ENCODE data around the gene PNPLA2.

The PNPLA2 gene

GRCh38 chr11:843086-843734 is 24.5 kb downstream of the PNPLA2 start:
- Mint-ChIP-seq H3K4me3 (peak overlapping the region; percentile 81), H3K27ac (peak overlapping the region; percentile 93), H3K9me3 (no peaks in the 10 kb centered on the region)

GRCh38 chr11:843818-844692 is 25.3 kb downstream of the PNPLA2 start:
- H3K4me3 Mint-ChIP-seq: peak overlapping the region; percentile 81
- no peaks in the 10 kb centered on the region for H3K9me3 Mint-ChIP-seq
- peaks cover 69% of the 10 kb centered on the region for H3K36me3 Mint-ChIP-seq (ENCODE audit: low read depth)
- peak overlapping the region; percentile 93 for H3K27ac Mint-ChIP-seq
- H3K27me3 Mint-ChIP-seq: peaks cover 29% of the 10 kb centered on the region
- intact Hi-C loops (cut with micrococcal nuclease): loop anchor here (5.0 kb wide), 1 partner anchor 37 kb away; the partner anchor contains the start of genes PIDD1 and RPLP2
- peaks cover 69% of the 10 kb centered on the region for H3K4me1 Mint-ChIP-seq (ENCODE audit: low read depth)

More at GRCh38 chr11:843086-843734, 24.5 kb downstream of the PNPLA2 start:
- peaks cover 21% of the 10 kb centered on the region for H3K27me3 Mint-ChIP-seq
- H3K36me3 Mint-ChIP-seq (ENCODE audit: low read depth): peaks cover 69% of the 10 kb centered on the region
- H3K4me1 Mint-ChIP-seq (ENCODE audit: low read depth): peaks cover 68% of the 10 kb centered on the region
- intact Hi-C loops (cut with micrococcal nuclease): loop anchor here (5.0 kb wide), 1 partner anchor 36 kb away; the partner anchor contains the start of genes PIDD1 and RPLP2

DNA sequence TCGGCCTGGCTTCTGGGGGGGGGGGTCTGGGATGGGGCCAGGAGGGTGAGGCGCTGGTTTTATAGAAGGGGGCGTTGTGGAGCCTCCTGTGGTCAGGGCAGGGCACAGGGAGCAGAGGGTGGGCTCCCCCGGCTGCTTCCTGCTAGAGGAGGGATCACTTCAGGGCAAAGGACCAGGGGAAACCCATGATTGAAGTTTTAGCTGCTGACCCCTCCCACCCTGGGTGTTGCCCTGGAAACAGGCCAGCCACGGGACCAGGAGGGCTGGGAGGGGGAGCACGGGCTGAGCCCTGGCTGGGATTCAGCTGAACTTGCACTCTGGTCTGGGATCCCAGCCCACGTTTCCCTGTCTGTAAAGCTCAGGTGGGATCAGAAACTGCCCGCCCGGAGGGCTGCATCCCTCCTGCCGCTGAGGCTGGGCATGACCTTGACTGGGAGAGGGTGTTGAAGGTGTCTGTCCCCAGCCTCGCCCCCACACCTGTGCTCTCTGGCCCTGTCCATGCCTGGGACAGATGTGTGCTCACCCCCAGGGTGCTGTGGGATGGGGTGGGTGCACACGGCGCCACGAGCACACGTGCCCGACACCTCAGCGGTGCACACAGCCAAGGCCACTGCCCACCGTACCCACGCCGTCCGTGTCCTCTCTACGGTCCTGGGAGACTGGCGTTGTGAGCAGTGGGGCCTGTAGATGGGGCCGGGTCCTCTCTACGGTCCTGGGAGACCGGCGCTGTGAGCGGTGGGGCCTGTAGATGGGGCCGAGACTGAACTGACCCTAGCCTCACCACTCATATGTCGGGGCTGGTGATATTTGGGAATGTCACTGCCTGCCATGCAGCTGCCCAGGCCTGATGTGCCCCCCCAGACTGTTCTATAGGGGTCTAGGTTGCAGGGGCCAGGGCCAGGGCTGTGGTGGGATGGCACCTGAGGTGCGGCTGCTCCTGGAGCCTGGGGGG is 26.3 kb downstream of the PNPLA2 start:
- no peaks in the 10 kb centered on the region for H3K9me3 Mint-ChIP-seq
- H3K4me1 Mint-ChIP-seq (ENCODE audit: low read depth): peaks cover 66% of the 10 kb centered on the region
- intact Hi-C loops (cut with micrococcal nuclease): loop anchor here (5.0 kb wide), 1 partner anchor 38 kb away; the partner anchor contains the start of genes PIDD1 and RPLP2
- H3K4me3 Mint-ChIP-seq: peak overlapping the region; percentile 81
- H3K27me3 Mint-ChIP-seq: peaks cover 34% of the 10 kb centered on the region
- H3K27ac Mint-ChIP-seq: peak overlapping the region; percentile 93
- peaks cover 66% of the 10 kb centered on the region for H3K36me3 Mint-ChIP-seq (ENCODE audit: low read depth)

DNA sequence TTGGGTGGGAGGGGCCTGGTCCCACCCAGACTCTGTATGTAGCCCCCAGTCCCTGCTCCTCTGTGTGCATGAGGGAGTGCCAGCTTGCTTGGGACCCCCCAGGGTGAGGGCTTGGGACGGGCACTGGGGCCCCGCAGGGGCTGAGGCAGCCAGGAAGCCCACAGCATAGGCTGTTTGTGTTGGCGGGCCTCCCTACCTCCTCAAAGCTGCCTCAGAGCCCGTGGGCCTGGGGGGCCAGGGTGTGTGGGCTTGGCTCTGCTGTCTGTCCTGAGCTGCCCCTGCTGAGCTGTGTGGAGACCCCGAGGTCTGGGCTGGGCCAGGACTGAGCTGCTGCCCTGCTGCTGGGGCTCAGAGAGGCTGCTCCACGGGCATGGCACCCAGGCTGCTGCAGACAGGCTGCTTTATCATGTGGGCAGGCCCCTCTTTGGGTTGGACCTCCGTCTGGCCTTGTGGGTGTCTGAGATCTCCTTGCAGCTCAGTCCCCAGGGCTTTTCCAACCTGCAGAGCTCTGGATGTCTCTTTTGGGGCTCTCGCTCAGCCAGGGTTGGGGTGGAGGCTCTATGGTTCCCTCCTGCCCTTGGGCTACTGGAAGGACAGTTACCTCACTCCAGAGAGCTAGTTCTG is 27.3 kb downstream of the PNPLA2 start:
- Mint-ChIP-seq H3K27ac (peak overlapping the region; percentile 93), H3K9me3 (no peaks in the 10 kb centered on the region), H3K36me3 (ENCODE audit: low read depth) (peaks cover 66% of the 10 kb centered on the region), H3K27me3 (peaks cover 44% of the 10 kb centered on the region), H3K4me3 (peak overlapping the region; percentile 81), H3K4me1 (ENCODE audit: low read depth) (peaks cover 56% of the 10 kb centered on the region)
- intact Hi-C loops (cut with micrococcal nuclease): no loop called here

GRCh38 chr11:846496-847098 is 27.9 kb downstream of the PNPLA2 start:
- no peaks in the 10 kb centered on the region for H3K9me3 Mint-ChIP-seq
- peaks cover 51% of the 10 kb centered on the region for H3K4me1 Mint-ChIP-seq (ENCODE audit: low read depth)
- H3K27ac Mint-ChIP-seq: peak overlapping the region; percentile 63
- peaks cover 66% of the 10 kb centered on the region for H3K36me3 Mint-ChIP-seq (ENCODE audit: low read depth)
- peak overlapping the region; percentile 81 for H3K4me3 Mint-ChIP-seq
- H3K27me3 Mint-ChIP-seq: peaks cover 46% of the 10 kb centered on the region
- intact Hi-C loops (cut with micrococcal nuclease): no loop called here

- no peak overlapping the region for H3K4me3 Mint-ChIP-seq
- no peak overlapping the region for H3K27ac Mint-ChIP-seq
- no peaks in the 10 kb centered on the region for H3K9me3 Mint-ChIP-seq
- intact Hi-C loops (cut with micrococcal nuclease): no loop called here
- peaks cover 78% of the 10 kb centered on the region for H3K36me3 Mint-ChIP-seq (ENCODE audit: low read depth)
- H3K4me1 Mint-ChIP-seq (ENCODE audit: low read depth): peaks cover 56% of the 10 kb centered on the region
- H3K27me3 Mint-ChIP-seq: peaks cover 46% of the 10 kb centered on the region
Measured at GRCh38 chr11:847876-848275, 29.2 kb downstream of the PNPLA2 start.

- no peaks in the 10 kb centered on the region for H3K9me3 Mint-ChIP-seq
- peaks cover 46% of the 10 kb centered on the region for H3K27me3 Mint-ChIP-seq
- peaks cover 53% of the 10 kb centered on the region for H3K4me1 Mint-ChIP-seq (ENCODE audit: low read depth)
- H3K4me3 Mint-ChIP-seq: peak overlapping the region; percentile 69
- intact Hi-C loops (cut with micrococcal nuclease): no loop called here
- peaks cover 81% of the 10 kb centered on the region for H3K36me3 Mint-ChIP-seq (ENCODE audit: low read depth)
- no peak overlapping the region for H3K27ac Mint-ChIP-seq
Measured at GRCh38 chr11:848380-848931, 29.7 kb downstream of the PNPLA2 start.

- H3K9me3 Mint-ChIP-seq: no peaks in the 10 kb centered on the region
- H3K27me3 Mint-ChIP-seq: peaks cover 46% of the 10 kb centered on the region
- H3K4me3 Mint-ChIP-seq: peak overlapping the region; percentile 69
- peaks cover 81% of the 10 kb centered on the region for H3K36me3 Mint-ChIP-seq (ENCODE audit: low read depth)
- intact Hi-C loops (cut with micrococcal nuclease): no loop called here
- peaks cover 46% of the 10 kb centered on the region for H3K4me1 Mint-ChIP-seq (ENCODE audit: low read depth)
- no peak overlapping the region for H3K27ac Mint-ChIP-seq
Measured at GRCh38 chr11:849104-849824, 30.6 kb downstream of the PNPLA2 start.

DNA sequence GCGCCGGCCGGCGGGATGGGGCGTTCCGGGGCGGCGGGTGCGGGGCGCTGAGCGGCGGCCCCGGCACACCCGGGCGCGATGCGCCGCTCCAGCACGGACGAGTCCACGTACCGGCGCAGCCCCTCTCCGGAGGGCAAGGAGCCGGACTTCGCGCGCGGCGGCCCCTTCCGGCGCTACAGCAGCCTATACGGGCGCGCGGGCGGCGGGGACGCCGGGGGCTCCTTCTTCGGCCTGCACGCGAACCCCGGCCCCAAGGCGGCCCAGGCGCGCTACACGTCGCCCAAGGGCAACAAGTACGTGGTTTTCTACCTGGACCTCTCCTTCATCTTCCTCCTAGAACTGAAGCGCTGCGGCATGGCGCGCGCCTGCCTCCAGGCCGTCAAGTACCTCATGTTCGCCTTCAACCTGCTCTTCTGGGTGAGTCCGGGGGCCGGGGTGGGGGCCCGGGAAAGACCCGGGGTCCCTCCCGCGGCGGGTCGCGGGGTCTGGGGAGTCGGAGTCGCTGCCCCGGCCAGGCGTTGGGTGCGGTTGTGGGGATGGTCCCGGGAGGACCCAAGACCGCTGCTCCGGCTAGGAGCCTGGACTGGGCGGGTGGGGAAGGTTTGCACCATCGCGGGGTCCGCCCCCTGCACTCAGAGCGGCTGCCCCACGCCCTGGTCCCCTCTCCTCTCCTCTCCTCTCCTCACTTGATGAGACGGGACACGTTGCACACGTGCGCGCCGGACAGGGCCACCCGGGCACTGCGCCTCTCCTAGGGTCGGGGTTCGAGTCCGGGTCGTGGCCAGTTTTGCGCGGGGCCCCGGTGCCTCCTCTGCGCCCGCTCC is 31.4 kb downstream of the PNPLA2 start:
- Mint-ChIP-seq H3K4me1 (ENCODE audit: low read depth) (peaks cover 41% of the 10 kb centered on the region), H3K4me3 (peak overlapping the region; percentile 13)

DNA sequence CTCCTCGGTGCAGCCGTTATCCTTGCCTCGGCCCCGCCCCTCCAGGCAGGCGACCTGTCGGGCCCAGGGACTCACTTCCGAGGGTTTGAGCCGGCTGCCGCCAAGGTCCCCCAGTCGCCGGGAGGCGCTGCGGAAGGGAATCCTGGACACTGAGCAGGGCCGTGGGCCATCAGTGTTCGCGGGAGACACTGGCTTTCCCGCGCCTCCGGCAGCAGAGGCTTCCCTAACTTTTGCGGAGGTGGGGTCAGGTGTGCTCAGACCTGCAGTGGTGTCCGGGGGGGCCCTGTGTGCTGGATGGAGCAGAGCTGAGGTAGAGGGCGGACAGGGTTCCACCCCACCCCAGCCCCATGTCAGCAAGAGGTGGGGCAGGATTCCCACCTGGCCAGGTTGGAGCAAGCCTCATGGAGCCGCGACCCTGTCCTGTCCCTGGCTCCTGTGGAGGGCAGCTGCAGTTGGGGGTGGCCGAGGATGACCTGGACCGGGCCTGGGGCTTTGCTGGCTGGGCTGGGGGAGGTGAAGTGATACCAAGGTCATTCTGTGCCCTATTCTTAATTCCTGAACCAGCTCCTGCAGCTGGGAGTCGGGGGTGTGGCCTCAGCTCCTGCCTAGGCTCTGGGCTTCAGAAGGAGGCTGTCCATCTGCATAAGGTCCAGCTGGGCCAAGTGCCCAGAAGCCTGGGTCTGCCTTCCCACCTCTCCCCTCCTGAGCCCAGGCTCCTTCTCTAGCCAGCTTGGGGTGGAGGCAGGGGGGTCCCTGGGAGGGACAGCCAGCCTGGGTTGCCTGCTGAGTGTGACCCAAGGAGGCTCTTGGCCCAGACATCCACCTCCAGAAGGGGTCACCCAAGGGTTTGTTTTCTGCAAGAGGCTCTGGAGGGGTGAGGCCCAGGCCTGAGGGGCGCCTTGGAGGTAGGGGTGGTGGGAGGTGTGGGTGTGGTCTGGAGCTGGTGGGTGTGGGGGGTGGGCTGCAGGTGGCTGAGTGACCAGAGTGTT is 32.4 kb downstream of the PNPLA2 start:
- peaks cover 32% of the 10 kb centered on the region for H3K4me1 Mint-ChIP-seq (ENCODE audit: low read depth)
- peaks cover 38% of the 10 kb centered on the region for H3K27me3 Mint-ChIP-seq
- no peak overlapping the region for H3K27ac Mint-ChIP-seq
- H3K4me3 Mint-ChIP-seq: no peak overlapping the region
- peaks cover 89% of the 10 kb centered on the region for H3K36me3 Mint-ChIP-seq (ENCODE audit: low read depth)
- intact Hi-C loops (cut with micrococcal nuclease): loop anchor here (10.0 kb wide), 1 partner anchor 204 kb away; no protein-coding TSS in a partner anchor
- H3K9me3 Mint-ChIP-seq: no peaks in the 10 kb centered on the region

More for the DNA sequence above, 31.4 kb downstream of the PNPLA2 start:
- H3K27ac Mint-ChIP-seq: no peak overlapping the region
- H3K36me3 Mint-ChIP-seq (ENCODE audit: low read depth): peaks cover 82% of the 10 kb centered on the region
- intact Hi-C loops (cut with micrococcal nuclease): loop anchor here (10.0 kb wide), 1 partner anchor 205 kb away; no protein-coding TSS in a partner anchor
- H3K27me3 Mint-ChIP-seq: peaks cover 41% of the 10 kb centered on the region
- no peaks in the 10 kb centered on the region for H3K9me3 Mint-ChIP-seq
